DND-41 (cell line): ENCODE measurements around the gene SAXO1.

ENCODE experiments used
- ATAC-seq: fragments of 200-7000 bp; cut with Tn5 transposase; 3 replicates; pipeline ENCODE4 v1.9.1; 2021; ENCODE audit warnings: low read depth; ENCODE audit not compliant: insufficient read depth
- DNase-seq: peaks from one replicate; pipeline ENCODE4 v3.0.0-alpha.2; 2020
- H2AFZ ChIP-seq: 2 replicates; pipeline ENCODE4 v1.6.0; 2012; ENCODE audit warnings: low read depth, low read length
- H3K27ac ChIP-seq: 2 replicates; pipeline ENCODE4 v1.5.1; 2012; ENCODE audit warnings: low read length, inconsistent platforms
- H3K27me3 ChIP-seq: fragments of 200-600 bp; sonication (generic); 2 replicates; pipeline ENCODE4 v1.6.0; 2012; ENCODE audit warnings: low read length, mild to moderate bottlenecking, inconsistent platforms; ENCODE audit not compliant: insufficient read depth, poor library complexity
- H3K36me3 ChIP-seq: 2 replicates; pipeline ENCODE4 v1.5.1; 2012; ENCODE audit warnings: low read length, inconsistent platforms; ENCODE audit not compliant: insufficient read depth
- H3K4me1 ChIP-seq: 2 replicates; pipeline ENCODE4 v1.5.1; 2012; ENCODE audit warnings: mild to moderate bottlenecking, low read length; ENCODE audit not compliant: insufficient read depth
- H3K4me2 ChIP-seq: 2 replicates; pipeline ENCODE4 v1.6.0; 2012; ENCODE audit warnings: mild to moderate bottlenecking, moderate library complexity, low read length, inconsistent platforms; ENCODE audit not compliant: insufficient read depth
- H3K4me3 ChIP-seq, 2 experiments: fragments of 200-600 bp in 1 of 2; shearing (Covaris generic) in 1 of 2; 2 replicates each; pipeline ENCODE4 v1.5.1; 2012 to 2016; ENCODE audit warnings: inconsistent platforms in 2 of 2, low read length in 2 of 2, mild to moderate bottlenecking in 2 of 2, low read depth in 1 of 2, moderate library complexity in 1 of 2
- H3K79me2 ChIP-seq: 2 replicates; pipeline ENCODE4 v1.6.0; 2012; ENCODE audit warnings: low read length, inconsistent platforms; ENCODE audit not compliant: insufficient read depth
- H3K9ac ChIP-seq: 2 replicates; pipeline ENCODE4 v1.6.0; 2012; ENCODE audit warnings: low read depth, mild to moderate bottlenecking, inconsistent platforms, low read length, moderate library complexity
- H3K9me3 ChIP-seq: 2 replicates; pipeline ENCODE4 v1.5.1; 2012; ENCODE audit warnings: low read length, moderate library complexity, mild to moderate bottlenecking, inconsistent platforms; ENCODE audit not compliant: insufficient read depth, severe bottlenecking
- H4K20me1 ChIP-seq: 2 replicates; pipeline ENCODE4 v1.6.0; 2012; ENCODE audit warnings: low read length; ENCODE audit not compliant: insufficient read depth
- EZH2 ChIP-seq: IDR thresholded peaks from 3 replicates; pipeline ENCODE4 v1.6.1; 2012; ENCODE audit warnings: borderline replicate concordance, low read depth, mild to moderate bottlenecking, moderate library complexity, low read length, inconsistent platforms; ENCODE audit not compliant: severe bottlenecking
- TF ChIP-seq, protein P1 (sequence below): IDR thresholded peaks from 2 replicates; pipeline ENCODE4 v1.5.1; 2012; ENCODE audit warnings: borderline replicate concordance, low read length, moderate library complexity, mild to moderate bottlenecking; ENCODE audit not compliant: poor library complexity, severe bottlenecking; ENCODE audit errors: extremely low read depth

SAXO1 gene

GRCh38 chr9:18978188-18978587 lies 54.8 kb downstream of the SAXO1 start:
- Histone ChIP-seq H3K9ac (no peak overlapping the region), H3K9me3 (no peaks in the 10 kb centered on the region), H3K27me3 (peaks cover 9% of the 10 kb centered on the region), H3K27ac (no peak overlapping the region), H3K4me2 (no peak overlapping the region), H3K4me1 (peaks cover 12% of the 10 kb centered on the region), H2AFZ (no peak overlapping the region), H3K36me3 (no peaks in the 10 kb centered on the region), H3K79me2 (no peaks in the 10 kb centered on the region), H4K20me1 (no peaks in the 10 kb centered on the region), H3K4me3 (no peak overlapping the region)
- no peak for TF ChIP-seq EZH2
- TF ChIP-seq, protein P1, sequence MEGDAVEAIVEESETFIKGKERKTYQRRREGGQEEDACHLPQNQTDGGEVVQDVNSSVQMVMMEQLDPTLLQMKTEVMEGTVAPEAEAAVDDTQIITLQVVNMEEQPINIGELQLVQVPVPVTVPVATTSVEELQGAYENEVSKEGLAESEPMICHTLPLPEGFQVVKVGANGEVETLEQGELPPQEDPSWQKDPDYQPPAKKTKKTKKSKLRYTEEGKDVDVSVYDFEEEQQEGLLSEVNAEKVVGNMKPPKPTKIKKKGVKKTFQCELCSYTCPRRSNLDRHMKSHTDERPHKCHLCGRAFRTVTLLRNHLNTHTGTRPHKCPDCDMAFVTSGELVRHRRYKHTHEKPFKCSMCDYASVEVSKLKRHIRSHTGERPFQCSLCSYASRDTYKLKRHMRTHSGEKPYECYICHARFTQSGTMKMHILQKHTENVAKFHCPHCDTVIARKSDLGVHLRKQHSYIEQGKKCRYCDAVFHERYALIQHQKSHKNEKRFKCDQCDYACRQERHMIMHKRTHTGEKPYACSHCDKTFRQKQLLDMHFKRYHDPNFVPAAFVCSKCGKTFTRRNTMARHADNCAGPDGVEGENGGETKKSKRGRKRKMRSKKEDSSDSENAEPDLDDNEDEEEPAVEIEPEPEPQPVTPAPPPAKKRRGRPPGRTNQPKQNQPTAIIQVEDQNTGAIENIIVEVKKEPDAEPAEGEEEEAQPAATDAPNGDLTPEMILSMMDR = no peak
- ATAC-seq (no peak), DNase-seq (no peak)

DNA sequence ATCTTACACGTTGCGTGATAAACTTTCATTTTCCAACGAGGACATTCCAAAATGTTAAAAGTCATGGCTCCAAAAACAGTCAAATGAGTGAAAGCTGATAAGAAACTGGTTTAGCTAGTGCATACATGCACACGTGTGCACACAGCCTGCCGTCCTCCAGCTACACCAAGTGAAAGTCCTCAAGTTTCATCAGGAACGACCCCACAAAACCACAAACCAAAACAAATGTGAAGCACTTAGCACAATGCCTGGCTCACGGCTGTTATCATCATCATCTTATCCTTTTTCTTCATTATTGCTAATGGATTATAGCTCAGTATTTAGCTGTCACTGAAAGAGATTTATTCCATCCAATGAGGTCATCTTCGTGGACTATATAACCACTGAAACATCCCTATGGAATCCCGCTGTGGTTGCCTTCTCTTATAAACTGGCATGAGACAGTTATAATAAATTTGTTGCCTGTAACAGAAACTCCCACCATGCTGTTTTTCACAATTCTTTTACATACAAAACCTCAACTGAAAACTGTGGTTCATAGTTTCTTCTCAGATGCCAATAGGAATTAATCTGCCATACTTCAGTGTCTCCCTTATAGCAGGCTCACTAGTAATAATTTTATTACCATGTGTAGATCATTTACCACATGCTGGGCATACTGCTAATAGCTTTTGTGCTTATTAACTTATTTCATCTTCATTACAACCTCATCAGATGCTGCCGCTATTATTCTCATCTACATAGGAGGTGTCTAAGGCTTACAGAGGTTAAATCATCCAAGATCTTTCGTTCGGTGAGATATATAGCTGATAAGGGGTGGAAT lies 56.1 kb downstream of the SAXO1 start:
- Histone ChIP-seq H4K20me1 (no peaks in the 10 kb centered on the region), H3K9me3 (no peaks in the 10 kb centered on the region), H3K27me3 (peaks cover 13% of the 10 kb centered on the region), H3K79me2 (no peaks in the 10 kb centered on the region), H3K4me1 (peaks cover 12% of the 10 kb centered on the region), H3K27ac (no peak overlapping the region), H3K4me2 (peak overlapping the region; percentile 36; the same call in 1 of the 2 replicates), H3K4me3 (no peak overlapping the region), H2AFZ (no peak overlapping the region), H3K36me3 (no peaks in the 10 kb centered on the region), H3K9ac (no peak overlapping the region)
- no peak for TF ChIP-seq EZH2
- TF ChIP-seq, protein P1 = no peak
- DNase-seq = peak; percentile 24
- ATAC-seq = peak; percentile 91

DNA sequence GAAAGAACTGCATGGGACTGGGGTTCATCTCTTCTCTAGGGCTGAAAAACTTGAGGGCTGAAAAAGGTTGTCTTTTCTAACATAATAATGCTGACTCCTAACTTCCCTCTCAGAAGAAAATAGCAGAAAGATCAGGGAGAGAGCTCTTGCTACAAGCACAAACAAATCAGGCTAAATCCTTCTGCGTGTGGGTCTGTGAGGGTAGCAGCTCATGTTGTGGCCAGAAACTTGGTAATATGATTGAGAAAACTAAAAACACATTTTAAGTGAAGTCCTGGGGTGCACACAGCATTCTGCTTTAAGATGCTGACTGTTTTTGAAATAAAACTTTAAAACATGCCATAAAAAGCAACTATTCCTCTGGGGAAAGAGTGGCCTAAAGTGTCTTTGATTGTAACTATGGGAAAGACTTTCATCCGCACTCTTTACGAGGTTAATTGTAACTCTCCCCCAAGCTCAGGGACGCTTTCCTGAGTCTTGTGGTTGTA lies 56.7 kb downstream of the SAXO1 start:
- Histone ChIP-seq H2AFZ (no peak overlapping the region), H3K4me3 (no peak overlapping the region), H3K27ac (no peak overlapping the region), H4K20me1 (no peaks in the 10 kb centered on the region), H3K4me1 (peaks cover 12% of the 10 kb centered on the region), H3K9ac (no peak overlapping the region), H3K36me3 (no peaks in the 10 kb centered on the region), H3K4me2 (peak overlapping the region; percentile 36; the same call in 1 of the 2 replicates), H3K9me3 (no peaks in the 10 kb centered on the region), H3K27me3 (peaks cover 13% of the 10 kb centered on the region), H3K79me2 (no peaks in the 10 kb centered on the region)
- DNase-seq (no peak), ATAC-seq (0 out of 3 replicates have a peak, but pooled peaks have one; percentile 12)
- TF ChIP-seq, protein P1 = no peak
- TF ChIP-seq EZH2 = no peak

DNA sequence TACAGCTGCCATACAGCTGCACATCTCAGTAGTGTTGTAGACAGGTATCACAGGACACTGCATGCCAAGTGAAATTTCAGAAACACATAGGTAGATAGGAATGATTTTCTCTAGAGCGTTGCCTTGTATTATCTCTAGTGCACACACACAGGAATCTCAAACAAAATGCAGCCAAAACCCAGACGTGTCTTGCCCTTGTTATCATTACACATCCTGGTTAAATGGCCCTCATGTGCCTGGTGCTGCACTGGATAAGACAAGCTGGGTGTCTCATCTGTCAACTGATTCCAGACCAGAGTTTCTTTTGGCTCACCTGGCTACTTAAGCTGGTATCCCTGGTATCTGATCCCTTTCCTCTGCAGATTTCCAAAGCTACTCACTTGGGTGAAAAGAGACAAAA lies 59.7 kb downstream of the SAXO1 start:
- Histone ChIP-seq H3K4me3 (no peak overlapping the region), H3K27me3 (peaks cover 12% of the 10 kb centered on the region), H4K20me1 (no peaks in the 10 kb centered on the region), H3K36me3 (no peaks in the 10 kb centered on the region), H3K9ac (no peak overlapping the region), H2AFZ (no peak overlapping the region), H3K79me2 (no peaks in the 10 kb centered on the region), H3K4me2 (no peak overlapping the region), H3K27ac (no peak overlapping the region), H3K9me3 (no peaks in the 10 kb centered on the region), H3K4me1 (peaks cover 12% of the 10 kb centered on the region)
- DNase-seq (no peak), ATAC-seq (no peak)
- TF ChIP-seq, protein P1 = no peak
